CD4-positive, alpha-beta T cell treated with Interleukin-12 subunit alpha and Interleukin-12 subunit beta, for 1 hour (primary cell): ENCODE measurements around the gene EPOP.
"Not testable (repeated sequence)": the region's sequence is repeated elsewhere in the genome, so short reads cannot be mapped to it uniquely, and the experiment has no call there.

Source experiments
- DNase-seq: peaks from one replicate; pipeline ENCODE4 v3.0.0-alpha.2; 2020

EPOP gene

DNA sequence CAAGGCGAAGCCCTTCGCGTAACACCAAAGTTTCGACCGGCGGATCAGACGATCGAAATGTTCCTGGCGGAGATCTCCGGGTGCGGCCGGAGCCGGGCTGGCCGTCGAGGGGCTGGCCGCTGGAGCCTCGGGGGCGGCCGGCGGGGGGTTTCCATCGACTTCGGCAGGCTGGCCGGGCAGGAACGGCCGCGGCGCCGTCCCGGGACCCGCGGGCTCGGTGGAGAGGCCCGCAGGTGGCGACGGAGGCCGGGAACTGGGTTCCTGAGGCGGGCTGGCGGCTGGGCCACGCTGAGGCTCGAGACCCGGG lies 1.1 kb downstream of the EPOP start:
- DNase-seq: no peak

DNA sequence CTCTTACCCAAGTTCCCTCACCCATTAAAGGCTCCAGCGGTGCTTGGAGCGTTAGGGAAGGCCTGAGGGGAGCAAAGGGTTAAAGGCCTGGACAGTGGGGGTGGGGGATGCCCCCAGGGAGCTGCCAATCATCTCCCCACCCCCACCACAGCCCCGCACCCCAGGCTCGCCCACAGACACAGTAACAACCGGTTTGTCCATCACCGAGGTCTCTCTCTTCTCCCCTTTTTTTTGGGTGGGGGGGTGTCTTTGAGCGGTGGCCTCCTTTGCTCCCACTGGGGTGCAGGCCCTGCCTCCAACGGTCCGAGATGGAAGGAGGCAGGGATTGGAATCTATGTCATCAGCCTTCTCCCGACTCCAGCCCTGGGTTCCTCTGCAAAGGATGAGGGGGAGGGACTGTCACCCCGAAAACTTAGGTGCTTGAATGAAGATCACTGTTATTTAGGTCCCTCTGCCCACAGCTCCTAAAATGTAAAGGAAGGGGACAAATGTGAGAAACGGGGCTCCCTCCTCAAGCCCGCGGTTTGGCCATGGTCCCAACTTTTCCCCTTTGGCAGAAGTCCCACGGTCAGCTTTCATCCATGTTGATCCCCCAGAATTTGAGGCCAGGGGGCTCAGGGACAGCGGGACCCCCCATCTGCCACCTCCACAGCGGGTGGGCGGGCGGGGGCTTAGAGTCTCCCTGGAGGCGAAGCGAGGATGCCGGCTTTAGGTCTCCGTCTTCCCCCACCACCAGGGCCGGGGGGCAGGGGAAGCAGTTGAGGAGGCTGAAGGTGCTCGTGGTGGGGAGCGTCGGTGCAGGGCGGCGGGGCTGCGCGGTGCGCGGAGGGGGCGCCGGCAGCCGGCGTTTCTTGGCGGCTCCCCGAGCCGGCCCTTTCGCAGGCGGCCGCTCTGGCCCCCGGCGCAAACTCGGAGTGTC lies 1.7 kb downstream of the EPOP start:
- DNase-seq: no peak

GRCh38 chr17:38671939-38672720 lies 2.6 kb downstream of the EPOP start:
- DNase-seq: no peak

DNA sequence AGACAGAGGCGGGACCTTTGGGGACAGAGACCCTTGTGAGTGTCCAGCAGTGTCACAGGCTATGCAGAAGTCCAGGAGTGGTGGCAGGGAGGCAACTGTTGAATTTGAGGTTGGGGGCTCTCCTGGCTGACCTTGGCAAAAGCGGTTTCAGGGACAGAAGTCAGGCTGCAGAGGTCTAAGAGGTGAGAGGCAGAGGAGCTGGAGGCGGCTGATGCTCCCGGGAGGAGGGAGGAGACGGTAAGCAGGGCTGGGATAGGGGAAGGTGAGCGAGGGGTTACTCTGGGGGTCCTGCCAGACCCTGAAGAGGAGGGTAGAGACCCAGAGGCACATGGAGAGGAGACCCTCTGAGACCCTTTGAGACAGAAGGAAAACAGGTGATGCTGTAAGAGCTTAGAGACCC lies 5.2 kb downstream of the EPOP start:
- no peak for DNase-seq

DNA sequence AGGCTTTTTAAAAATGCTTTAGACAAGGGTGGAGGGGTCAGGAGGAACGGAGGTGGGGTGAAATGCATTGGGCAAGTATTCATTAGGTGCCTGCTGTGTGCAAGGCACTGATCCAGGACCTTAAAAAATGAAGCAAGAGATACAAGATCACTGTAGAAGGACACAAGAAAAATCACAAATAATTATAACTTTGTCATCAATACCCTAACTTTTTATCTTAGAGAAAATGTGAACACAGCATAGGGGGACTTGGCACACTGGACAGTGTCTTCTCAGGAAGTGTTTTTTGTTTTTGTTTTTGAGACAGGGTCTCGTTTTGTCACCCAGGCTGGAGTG lies 7.0 kb downstream of the EPOP start:
- no peak for DNase-seq

- DNase-seq: peak; percentile 63
Observed at GRCh38 chr17:38667099-38667786, 7.5 kb downstream of the EPOP start.

DNA sequence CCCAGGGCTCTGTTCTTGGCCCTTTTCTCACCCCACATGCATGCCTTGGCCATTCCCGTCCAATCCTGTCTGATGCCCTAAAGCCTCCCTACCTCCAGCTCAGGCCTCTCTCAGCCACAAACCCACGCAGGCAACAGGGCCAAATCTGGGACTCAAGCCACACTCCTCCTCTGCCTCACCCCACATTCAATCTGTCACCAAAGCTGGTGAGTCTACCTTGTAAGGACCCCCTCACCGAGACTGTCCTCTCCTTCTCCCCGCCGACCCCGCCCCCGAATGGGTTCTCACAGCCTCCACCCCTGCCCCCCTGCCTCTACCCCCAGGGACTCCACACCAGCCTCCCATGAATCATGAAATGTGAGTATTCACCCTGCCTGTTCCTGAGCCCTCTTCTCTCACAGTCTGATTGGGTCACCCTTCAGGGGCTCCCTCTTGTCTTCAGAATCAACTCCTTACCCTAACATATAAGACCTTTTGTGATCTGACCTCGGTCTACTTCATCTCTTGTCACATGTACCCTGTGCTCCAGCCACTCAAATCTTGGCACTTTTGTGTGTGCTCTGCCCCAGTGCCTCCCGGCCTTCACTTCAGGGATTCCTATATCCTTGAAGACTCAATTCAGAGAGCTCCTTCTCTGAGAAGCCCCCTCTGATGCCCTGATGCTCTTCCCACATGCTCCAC lies 10.7 kb downstream of the EPOP start:
- no peak for DNase-seq

DNA sequence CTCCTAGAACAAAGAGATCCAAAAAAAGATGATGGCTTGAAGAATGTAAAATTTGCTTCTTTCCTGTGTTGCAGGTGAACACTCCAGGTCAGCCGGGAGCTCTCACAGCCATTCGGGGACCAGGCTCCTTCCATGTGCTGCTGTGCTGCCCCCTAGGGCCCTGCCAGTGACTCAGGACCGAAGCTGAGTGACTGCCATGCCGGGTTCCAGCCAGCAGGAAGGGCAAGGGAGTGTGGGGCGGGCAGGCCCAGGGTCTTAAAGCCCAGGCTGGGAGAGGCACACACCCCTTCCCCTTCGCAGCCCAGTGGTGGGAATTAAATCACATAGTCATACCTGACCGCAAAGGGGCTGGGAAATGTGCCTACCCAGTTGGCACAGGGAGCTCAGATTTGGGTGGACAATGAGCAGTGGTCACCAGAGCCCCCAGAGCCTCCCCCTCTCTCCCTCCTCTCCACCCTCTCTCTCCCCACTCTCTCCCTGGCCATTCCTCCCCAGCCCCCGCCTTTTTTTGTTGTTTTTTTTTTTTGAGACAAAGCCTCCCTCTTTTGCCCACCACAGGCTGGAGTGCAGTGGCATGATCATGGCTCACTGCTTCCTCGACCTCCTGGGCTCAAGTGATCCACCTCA lies 11.5 kb downstream of the EPOP start:
- DNase-seq: peak; percentile 34

DNA sequence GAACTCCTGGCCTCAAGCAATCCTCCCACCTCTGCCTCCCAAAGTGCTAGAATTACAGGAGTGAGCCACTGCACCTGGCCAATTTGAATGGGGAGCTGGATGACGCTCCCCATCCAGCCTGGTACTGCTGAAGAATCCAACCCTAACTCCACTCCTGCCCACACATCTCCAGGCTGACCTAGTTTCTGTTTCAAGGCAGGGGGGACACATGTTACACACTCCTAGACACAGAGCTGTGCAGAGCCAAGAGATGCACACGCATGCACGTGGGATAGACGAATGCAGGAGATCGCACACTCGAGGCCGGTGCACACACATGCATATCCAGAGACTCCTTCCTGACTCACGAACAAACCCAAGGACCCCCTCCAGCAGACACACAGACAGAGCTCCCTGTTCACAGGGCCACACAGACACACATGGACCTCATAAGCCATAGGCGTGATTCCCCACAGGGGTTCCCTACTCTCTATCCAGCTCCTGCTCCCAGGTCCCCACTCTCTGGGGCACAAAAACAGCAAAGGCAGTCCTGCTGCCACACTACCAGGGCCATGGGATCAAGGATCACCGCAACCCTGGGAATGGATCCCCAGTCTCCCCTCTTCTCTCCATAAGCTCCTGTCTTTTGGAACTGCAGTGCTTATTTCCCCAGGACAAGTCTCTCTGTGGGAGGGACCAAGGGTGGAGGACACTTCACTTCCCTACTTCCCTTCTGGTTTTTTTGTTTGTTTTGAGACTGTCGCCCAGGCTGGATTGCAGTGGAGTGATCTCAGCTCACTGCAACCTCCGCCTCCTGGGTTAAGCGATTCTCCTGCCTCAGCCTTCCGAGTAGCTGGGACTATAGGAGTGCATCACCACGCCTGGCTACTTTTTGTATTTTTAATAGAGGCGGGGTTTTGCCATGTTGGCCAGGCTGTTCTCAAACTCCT lies 14.4 kb downstream of the EPOP start:
- no peak for DNase-seq

- DNase-seq: no peak
Observed at GRCh38 chr17:38659415-38659814, 15.3 kb downstream of the EPOP start.

GRCh38 chr17:38658741-38659345 lies 15.9 kb downstream of the EPOP start:
- DNase-seq: no peak

DNA sequence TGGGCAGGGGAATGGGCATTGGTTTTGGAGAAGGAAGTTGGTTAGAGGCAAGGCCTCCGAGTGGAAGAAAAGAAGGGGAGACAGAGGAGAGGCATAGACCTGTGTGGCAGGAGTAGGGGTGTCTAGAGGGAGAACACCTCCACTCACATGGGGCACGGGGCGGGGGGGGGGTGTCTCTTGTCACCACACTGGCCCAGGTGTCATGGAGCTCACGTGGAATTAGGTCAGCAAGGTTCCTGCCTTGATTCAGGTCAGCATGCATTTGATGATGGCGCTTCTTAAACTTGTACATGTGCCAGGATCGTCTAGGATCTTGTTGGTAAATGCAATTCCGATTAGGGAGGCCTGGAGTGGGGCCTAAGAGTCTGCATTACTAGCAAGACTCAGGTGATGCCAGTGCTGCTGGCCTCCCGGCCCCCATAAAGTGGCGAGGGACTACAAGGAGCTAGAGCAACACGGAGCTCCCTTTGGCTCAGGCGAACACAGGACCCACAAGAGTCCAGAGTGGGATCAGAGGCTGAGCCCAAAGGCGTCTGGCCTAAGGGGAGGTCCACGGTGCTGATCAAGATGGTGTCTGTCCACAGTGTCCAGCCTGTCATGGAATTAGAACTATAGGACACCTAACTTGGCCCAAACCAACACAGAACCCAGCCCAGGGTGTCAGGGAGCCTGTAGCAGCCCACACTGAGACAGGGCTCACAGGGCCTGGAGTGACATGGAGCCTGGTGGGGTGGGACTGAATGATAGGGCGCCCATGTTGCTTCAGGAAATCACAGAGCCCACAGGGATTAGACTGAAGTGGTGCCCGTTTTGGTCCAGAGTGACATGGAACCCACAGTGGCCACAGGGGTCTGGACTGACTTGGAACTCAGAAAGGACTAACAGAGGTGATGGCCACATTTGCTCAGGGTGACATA lies 16.7 kb downstream of the EPOP start:
- no peak for DNase-seq

DNA sequence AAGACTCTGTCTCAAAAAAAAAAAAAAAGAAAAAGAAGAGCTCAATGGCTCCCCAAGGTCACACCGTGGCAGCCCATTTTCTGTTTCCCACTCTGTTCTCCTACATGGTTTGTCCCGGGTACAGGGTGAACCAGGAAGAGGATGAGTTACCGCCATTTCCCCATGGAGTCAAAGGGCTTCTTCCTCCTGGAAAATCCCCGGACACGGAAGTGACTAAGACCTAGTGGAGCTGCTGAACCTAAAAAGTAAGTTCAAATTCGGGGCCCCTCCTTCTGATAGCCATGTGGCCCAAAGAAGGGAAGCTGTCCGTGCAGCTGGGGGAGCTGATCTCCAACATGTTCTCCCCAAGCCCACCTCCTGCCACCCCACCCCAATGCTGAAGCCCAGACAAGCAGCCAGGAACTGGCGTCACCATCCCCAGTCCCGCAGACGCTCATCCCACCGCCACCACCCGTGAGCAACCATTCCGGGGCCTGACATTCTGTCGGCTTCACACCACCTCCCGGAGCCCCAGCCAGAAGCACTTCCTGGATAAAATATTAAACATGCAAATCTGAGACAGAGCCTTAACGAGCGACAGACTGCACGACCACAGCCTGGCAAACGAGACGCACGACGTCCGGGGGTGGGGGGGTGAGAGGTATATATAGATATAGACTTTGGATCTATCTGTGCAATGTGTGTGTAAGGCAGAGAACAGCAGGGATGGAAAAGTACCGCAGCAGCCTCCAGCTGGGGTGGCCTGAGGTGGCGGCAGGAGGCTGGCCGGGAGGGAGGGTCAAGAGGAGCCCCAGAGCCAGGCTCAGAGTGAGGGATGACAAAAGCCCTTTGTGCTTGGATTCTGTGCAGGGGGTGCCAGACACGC lies 17.6 kb downstream of the EPOP start:
- DNase-seq: no peak

GRCh38 chr17:38654411-38655398 lies 20.1 kb downstream of the EPOP start:
- DNase-seq: no peak

GRCh38 chr17:38653679-38654078 lies 21.1 kb downstream of the EPOP start:
- no peak for DNase-seq

DNA sequence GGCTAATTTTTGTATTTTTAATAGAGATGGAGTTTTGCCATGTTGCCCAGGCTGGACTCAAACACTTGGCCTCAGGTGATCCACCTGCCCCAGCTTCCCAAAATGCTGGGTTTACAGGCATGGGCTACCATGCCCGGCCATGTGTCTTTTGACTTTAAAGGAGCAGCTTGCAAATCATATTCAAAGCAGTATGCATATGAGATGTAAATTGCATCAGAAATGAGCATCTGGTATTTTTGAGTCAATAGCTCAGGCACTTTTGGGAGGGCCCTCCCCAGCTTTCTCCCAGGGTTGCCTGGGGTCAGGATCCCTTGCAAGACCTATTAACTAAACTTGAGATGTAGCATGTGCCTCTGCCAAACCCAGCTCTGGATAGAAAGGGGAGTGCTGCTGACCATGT lies 21.5 kb downstream of the EPOP start:
- DNase-seq: no peak

DNA sequence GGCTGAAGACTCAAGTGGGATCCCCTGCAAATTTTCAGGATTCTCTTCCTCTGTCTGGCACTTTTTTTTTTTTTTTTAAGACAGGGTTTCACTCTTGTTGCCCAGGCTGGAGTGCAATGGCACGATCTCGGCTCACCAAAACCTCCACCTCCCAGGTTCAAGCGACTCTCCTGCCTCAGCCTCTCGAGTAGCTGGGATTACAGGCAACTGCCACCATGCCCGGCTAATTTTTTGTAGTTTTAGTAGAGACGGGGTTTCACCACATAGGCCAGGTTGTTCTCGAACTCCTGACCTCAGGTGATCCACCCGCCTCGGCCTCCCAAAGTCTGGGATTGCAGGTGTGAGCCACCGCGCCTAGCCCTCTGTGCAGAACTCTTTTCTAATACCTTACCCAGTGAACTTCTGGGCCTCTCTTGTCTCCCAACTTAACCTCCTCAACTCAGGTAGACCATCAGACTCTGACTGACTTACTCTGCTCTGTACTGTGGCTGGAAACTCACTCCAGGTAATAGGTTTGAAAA lies 24.0 kb downstream of the EPOP start:
- not testable (repeated sequence) for DNase-seq
